ENCODE results near the gene RASA3.
"Not testable (repeated sequence)": the region's sequence is repeated elsewhere in the genome, so short reads cannot be mapped to it uniquely, and the experiment has no call there.

Gene RASA3

DNA sequence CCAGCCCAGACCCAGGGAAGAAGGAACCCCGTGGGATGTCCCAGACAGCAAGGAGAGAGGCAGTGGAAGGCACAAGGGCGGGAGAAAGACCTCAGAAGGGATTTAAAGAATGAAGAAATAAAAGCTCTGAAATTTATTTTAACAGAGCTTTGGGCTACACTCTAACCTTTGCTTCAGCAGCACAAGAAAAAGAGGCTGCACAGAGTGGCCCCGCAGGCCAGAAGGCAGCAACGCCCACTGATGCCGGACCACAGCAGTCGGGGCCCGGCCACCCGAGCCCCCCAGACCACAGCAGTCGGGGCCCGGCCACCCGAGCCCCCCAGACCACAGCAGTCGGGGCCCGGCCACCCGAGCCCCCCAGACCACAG lies 33.8 kb downstream of the RASA3 start:
- not testable (repeated sequence) for DNase-seq

DNA sequence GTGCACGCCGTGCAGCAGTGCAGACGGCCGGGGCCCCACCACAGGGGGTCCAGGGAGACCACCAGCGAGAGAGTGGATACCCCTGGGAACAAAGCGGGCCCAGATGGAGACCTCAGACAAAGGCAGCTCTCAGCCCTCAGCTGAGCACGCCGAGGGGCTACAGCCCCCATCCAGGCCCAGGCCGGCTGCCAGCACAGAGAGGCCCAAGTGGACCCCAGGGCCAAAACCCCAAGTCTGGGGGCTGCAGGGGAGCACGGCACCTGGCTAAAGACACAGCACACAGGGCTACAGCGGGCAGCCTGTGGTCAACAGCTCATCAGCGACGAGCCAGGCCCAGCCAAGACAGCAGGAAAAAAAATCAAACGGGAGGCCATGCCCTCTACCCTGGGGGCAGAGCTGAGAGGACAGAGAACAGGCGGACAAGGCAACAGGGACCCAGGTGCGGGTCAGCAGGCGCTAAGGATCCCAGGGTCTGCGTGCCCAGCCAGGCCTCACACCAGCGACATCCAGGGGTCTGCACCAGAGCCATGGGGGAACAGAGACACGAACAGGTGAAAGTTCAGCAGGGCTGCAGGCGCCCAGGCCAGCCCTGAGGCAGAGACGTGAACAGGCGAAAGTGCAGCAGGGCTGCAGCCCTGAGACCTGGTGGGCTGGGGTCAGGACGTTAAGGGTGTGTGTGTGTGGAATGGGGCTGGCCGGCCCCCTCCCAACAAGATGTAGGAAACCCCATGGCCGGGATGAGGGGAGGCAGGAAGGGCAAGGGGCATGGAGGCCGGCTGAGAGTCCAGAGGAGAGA lies 34.3 kb downstream of the RASA3 start:
- no peak for DNase-seq

DNA sequence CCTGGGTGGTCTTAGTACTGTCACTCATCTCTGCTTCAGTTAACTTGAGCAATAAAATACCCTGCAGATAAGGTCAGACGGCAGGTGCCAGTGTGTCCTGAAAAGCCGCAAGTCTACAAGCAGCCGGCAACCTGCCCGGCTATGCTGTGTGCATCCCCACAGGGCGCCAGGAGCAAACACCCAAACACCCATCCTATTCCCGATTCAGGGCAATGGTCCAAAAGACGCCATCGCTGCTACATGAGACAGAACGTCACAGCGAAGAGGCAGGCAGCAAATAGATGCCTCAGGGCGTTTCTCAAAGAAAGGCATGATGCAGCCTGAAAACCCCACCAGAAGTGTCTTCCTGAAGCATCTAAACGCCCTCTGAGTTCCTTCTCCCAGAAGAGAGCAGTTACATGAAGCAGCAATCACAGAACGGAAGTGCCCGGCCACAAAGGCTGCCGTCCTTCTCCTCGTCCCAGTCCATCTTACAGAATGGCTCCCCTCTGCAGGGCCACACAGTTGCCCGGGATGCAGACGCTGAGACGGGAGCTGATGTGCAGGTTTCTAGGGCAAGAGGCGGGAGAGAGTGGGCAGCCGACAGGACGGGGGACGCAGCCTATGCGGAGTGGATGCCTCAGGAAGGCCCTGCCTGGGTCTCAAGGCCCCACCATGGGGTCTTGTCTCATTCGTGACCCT lies 35.1 kb downstream of the RASA3 start:
- no peak for DNase-seq

DNA sequence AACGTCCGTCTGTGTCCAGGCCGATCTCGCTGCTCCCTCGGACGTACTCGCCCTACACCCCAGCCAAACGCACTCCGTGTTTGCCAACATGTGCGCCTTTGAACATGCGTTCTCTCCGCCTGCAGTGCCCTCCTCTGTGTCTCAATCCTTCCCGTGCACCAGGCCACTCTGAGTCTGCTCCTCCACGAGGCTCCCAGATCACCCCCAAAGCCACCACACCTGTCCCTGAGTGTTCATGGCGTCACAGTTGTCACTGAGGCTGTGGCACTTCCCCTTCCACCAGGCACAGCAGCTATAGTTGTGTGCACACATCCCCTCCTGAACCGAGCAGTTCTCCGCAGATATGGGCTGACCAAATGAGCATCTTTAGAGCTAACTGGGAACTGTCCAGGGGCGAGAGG lies 35.6 kb downstream of the RASA3 start:
- no peak for DNase-seq

DNA sequence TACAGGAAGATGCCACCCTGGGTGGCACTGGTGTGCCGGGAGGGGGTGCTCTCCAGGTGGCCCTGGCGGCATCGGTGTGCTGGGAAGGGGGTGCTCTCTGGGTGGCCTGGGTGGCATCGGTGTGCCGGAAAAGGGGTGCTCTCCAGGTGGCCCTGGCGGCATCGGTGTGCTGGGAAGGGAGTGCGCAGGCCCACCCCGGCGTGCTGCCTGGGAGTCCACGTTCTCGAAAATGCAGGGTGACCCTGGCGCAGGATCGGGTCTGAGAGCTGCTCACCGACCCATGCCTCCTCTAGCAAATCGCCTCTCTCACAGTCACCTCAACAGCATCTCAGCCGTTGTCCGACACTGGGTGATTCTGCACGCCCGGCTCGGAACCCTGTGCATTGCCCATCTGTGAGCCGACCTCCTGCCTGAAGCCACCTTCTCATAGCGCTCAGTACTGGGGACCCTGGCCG lies 36.4 kb downstream of the RASA3 start:
- no peak for DNase-seq

DNA sequence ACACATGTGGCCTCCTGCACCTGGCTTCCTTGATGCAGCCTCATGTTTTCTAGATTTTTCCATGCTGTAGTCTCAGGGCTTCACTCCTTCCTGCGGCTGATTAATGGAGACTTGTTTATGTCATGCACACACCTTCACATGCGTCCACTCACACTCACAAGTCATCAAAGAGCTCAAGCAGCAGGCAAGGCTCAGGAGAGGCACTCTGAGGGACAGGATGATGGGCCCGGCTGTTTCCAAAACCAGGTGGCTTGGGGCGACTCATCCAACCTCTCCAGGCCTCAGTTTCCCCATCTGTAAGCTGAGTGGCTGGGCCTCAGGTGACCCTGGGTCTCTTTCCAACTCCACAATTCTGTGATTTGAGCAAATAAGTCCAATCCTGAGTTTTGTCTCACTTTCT lies 36.9 kb downstream of the RASA3 start:
- DNase-seq: no peak

DNA sequence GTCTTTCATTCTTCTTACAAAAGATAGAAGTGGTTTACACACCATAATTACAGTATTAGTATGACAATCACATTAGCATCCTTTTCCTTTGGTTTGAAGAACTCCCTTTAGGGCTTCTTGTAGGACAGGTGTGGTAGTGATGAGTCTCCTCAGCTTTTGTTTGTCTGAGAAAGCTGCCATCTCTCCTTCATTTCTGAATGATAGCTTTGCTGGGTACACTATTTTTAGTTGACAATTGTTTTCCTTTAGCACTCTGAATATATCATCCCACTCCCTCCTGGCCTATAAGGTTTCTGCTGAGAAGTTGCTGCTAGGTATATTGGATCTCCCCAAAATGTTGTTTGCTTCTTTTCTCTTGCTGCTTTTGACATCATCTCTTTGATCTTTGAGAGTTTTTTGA lies 39.3 kb downstream of the RASA3 start:
- no peak for DNase-seq

DNA sequence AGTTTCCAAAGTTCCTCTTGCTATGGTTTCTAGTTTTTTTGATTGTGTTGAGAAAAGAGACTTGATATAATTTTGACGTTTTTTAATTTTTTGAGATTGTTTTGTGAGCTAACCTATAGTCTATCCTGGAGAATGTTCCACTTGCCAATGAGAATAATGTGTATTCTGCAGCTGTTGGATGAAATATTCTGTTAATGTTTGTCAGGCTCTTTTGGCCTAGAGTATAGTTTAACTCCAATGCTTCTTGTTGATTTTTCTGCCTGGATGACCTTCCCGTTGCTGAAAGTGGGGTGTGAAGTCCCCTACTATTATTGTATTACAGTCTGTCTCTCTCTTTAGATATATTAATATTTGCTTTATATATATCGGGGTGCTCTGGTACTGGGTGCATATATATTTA lies 40.0 kb downstream of the RASA3 start:
- no peak for DNase-seq

DNA sequence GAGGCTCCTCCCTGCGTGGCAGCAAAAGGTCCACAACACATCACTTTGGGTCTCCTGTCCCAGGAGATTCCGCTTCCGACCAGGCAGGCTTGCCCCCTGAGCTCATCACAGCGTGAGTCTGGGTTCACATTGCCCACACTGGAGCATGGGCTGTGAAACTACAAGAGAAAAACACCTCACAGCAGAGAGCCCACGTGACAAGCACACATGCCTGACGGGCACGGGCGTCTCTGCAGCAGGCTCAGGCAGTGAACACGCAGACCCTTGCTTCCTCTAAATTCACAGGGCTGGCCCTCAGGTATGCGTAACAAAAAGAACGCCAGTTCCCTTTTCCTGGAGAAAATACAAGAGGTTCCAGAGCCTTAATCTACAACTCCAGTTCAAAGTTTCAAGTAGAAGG lies 41.9 kb downstream of the RASA3 start:
- DNase-seq: no peak

DNA sequence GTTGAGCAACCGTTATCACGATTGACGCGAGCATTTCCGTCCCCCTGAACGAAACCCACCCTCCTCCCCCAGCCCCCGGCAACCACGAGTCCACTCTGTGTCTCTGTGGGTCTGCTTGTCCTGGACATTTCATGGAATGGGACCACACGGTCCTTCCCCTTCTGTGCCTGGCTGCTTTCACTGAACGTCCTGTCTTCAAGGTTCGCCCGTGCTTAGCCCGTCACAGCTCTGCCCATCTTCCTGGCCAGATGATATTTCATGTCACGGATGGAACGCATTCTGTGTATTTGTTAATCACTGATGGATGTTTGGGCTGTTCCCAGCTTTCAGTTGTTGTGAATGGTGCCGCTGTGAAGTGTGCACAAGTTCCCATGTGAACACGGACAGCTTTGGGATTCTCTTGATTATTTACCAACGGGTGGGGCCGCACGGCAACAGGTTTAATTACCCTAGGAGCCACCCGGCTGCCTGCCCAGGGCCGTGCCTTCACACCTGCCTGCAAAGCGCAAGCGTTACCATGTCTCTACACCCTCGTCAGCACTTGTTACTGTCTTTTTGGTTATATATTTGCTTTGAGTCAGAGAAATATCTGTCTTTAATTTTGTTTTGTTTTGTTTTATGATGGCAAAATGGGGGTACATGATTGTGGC lies 42.5 kb downstream of the RASA3 start:
- no peak for DNase-seq

DNA sequence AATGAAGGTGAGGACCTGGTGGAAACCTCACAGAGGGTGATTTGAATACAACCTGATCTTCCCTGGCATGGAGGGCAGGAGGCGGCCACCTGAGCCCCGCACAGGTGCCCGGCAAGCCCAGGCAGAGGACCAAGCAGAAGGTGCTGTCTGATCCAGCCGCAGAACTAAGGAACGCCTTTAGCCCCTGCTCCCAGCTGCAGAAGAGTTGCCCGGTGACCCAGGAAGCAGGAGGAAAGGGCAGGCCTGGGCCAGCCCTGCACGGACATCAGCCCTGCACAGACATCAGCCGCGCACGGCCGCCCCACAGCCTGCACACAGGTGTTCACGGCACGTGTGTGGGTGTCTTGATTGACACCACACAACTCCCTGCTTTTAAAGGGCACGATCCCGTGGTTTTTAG lies 43.1 kb downstream of the RASA3 start:
- DNase-seq: no peak

DNA sequence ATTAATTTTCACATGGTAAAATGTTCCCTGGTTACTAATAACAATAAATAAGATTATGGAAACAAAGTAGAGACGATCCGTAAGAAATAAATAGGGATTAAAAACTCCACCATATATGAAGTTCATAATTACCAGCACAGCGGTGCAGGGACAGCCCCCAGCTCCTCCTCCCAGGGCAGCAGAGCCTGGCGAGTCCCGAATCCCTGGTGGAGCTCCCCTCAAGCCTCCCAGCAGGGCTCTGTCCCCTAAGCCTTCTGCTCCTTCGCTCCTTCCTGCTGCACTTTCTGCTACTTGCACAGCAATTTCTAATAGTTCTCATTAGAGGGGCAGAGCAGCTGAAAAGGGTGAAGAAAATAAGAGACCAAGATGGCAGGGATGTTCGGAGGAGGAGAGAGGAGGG lies 43.6 kb downstream of the RASA3 start:
- no peak for DNase-seq

DNA sequence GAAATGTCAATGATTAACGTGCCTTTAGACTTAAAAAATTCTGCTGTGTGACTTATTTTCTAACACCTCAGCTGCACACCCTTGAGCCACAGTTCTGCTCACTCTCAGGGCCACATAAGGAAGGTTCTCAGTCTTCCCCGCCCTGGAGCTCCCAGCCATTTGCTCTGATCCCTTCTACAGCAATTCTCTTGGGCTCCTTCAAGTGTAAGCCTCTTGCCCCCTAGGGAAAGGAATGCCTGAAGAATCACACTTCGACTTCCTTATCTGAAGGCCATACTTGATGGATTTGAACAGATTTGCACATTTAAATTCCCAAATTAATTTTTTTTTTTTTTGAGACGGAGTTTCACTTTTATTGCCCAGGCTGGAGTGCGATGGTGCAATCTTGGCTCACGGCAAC lies 44.2 kb downstream of the RASA3 start:
- no peak for DNase-seq

DNA sequence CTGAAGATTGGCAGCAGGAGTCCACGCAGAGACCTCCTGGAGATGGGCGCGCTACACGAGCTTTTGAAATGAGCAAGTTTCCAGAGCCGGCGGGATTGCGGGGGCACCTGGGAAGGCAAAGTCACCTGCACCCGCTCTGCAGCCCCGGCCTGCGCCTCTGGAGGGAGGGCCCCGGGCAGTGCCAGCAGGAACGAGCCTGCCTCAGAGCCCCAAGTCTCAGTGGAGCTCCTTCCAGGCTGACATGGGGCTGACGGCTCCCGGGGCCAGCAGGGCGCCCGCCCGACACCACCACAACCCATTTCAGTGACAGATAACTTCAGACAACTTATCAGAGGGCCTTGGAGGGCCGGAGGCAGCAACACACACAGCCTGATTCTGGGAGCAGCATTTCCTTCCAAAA lies 45.0 kb downstream of the RASA3 start:
- DNase-seq: no peak

DNA sequence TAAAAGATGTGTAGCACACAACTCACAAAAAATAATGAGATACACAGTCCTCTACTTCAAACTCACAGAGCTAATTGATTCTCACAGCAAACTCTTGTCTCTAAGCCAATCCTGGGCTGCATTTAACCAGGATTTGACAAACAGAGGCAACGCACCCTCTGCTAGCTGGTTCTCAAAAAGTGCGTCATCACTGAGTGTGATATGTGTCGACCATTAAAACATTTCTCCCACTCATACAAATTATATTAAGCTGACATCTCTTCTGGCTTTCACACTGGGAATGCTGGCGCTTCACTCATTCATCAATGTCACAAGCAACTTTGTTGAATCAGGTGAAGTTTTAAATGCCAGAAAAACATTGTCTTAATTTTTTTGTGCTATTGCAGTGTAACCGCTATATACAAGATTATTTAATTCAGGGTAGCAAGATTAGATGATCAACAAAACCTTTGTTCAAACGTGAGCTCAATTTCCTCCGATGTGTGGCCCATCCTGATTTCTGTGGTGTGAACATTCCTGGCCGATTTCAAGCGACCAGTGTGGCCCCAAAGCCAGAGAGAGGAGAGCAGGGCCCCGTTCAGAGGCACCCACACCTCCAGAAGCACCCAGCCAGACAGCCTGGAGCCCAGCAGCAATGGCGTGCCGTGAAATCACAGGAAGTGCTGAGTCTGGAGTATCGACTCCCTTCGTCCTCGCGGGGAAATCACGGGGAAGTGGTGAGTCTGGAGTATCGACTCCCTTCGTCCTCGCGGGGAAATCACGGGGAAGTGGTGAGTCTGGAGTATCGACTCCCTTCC lies 49.4 kb downstream of the RASA3 start:
- DNase-seq: no peak

DNA sequence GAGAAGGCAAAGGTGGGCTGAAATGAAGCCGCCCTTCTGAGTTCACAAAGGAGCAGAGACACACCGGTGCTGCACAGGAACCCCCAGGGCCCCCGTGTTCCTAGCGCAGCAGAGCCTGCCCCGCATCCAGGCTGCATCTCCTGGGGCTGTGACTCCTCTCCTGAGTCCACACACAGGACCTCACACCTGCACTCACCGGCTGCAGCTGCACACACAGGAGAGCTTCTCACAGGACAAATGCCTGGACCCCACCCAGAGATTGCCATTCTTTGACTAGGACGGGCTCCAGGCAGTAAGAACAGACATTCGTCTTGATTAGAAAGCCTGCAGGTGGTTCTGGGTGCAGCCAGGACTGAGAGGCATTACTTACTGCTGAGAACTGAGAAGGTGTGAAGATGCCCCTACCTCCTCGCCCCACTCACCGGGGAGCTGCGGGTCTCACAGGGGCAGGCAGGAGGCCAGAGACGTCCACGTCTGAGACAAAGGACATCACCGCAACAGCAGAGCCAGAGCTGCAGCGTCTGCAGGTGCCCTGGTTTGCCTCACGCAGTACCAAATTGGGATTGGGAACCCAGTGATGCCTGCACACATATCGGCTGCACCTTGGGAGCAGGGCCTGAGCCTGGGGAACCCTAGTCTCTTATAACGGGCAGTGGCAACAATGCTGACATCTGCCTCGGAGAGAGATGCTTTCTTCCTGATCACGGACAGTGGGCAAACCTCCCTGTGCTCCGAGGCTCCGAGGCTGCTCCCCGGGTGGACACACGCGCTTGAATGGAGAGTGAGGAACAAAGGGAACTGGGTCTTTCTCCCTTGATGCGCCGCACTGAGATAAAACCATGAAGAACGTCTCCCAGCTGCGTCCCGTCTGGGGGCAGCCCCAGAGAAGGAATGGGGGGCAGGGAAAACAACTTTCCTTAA lies 50.4 kb downstream of the RASA3 start:
- DNase-seq: no peak

DNA sequence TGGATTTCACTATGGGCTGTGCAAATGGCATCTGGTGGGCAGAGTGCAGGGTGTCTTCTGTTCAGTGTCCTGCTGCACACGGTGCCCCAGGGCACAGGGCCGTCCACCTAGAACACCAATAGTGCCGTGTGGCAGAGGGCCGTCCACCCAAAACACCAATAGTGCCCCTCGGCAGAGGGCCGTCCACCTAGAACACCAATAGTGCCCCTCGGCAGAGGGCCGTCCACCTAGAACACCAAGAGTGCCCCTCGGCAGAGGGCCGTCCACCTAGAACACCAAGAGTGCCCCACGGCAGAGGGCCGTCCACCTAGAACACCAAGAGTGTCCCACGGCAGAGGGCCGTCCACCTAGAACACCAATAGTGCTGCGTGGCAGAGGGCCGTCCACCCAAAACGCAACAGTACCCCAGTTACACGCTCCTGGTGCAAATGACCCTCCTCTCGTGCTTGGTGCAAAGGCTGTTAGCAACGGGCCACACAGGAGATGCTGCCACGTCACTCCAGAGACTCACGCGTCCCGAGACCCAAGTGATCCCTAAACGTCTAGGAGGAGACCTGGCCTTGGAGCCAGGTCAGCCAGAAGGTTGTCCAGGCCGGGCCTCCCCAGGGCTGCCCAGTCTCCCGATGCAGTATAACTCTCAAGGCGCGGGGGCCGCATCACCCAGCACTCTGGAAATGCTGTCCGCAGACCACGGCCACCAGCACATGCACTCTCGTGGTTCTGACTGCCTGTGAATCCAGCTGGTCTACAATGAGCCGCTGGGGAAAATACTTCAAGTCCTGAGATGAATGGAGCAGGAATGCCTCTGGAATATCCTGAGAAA lies 51.5 kb downstream of the RASA3 start:
- no peak for DNase-seq

DNA sequence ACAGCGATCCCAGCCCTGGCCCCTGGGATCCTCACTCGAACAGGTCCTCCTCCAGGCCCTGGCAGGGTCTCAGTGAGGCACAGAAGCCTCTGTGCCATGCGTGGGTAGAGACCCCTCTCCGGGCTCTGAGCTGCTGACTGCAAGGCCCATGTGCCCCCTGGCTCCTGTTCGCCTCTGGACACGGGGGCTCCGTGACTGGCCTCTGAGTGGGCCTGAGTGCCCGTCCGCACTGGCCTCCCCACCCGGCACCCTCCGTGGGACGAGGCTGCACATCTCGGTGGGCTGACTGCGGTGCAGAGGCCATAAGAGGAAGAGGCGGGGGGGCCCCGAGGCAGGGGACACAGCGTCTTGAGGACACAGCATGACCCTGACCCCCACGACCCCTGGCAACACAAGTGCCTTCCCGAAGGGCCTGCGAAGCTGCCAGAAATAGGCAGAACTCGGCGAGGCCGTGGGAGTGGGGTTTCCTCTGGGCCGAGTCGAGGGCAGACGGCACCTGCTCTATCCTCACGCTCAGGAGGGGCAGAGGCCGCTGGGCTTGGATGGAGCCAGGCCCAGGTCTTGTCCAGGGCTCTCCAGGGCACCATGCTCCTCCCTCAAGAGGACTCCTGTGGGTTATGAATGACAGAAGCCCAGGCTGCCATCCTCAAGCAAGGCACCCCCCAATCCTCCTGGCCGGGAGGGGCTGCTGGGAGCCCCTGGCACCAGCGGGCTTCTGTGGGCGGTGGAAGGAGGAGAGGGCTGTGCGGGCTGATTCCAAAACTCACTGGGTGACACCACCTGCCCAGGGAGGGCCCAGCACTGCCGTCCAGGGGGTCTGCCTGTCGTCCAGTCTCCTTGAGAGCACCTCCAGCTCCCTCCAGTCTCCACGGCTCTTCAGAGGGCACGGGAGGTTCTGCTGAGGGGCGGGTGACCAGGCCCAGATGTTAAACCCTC lies 52.6 kb downstream of the RASA3 start:
- no peak for DNase-seq

DNA sequence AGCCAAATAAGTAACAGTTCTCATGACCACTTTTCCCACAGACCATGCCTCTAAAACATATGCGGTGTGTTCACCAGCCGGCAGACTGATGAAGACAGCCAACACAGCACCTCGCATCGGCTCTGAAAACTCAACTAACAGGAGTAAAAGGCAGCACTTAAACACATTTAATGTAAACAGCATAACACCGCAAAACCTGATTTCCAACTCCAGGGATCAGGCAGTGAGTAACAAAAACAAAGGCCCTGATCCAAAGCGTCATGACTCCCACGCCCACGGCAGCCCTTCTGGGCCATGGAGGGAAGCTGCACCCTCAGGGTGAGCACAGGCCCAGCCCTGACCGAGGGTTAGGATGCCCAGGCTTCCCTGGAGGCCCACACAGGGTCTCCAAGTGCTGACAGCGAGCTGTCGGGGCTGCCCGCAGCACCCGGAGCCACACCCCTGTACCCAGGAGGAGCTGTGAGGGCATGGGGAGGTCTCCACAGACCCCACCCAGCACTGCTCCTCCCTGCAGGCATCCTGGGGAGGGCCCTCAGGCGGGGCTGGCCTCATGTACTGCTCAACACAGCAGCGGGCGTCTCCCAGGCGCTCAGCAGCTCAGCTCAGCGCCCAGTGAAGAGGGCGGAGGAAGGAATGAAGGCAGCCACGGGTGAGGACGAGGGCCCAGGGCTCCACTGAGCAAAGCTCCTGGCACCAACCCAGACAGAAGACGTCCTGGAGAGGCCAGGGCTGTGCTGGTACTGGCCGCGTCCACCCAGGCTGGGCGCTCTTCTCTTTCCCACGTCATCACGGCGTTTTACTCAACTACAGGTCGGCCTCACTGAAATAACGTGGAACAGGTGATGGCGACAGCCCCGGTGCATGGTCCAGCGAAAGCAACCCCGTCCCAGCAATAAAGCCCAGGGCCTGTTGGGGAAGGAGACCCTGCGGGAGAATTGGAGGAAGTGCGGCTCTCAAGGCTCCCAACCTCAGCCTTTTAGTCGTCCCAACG lies 53.7 kb downstream of the RASA3 start:
- no peak for DNase-seq

Measured in NCI-H1694 (cell line).